ENCODE data around the gene PLS1. TPM values are rescaled to one million over a fixed set of nuclear protein-coding genes. Genes with fewer than 3 reads are reported as not detected.

PLS1 gene
- total RNA-seq, 4 donors from 2014 or later = 13.5 to 27.8 (median 19.3) TPM

- WGBS, 2 donors = 87 to 93% methylated on average over 1 of the region's 1 CpG
- Histone ChIP-seq H3K27ac (no peak overlapping the region), H3K36me3 (peaks cover 0 to 8% (median 0%) of the 10 kb centered on the region in 3 donors), H3K27me3 (no peaks in the 10 kb centered on the region), H3K9me3 (no peaks in the 10 kb centered on the region), H3K4me1 (no peaks in the 10 kb centered on the region), H3K4me3 (no peak overlapping the region)
- DNase-seq = no peak
- intact Hi-C loops (cut with DNase I) = no loop called here
- TF ChIP-seq CTCF (IDR thresholded peaks at IDR 0.05) (no peak), POLR2A (IDR thresholded peaks at IDR 0.05) (no peak)
Measured at GRCh38 chr3:142754494-142754893, 158.3 kb downstream of the PLS1 start.

Small RNA genes within 50 kb of the gene (small RNA-seq; reads per million reads assigned to genes)
- gene RNA5SP143 = 0 to 0.14 (median 0) reads per million in 4 donors

Other genes starting within 250 kb of the PLS1 start
- gene XRN1, start 148.4 kb upstream of the PLS1 start, total RNA-seq = 10 to 100 TPM; 15.5 to 37.6 (median 23.1) TPM
- gene ATR, start 17.7 kb upstream of the PLS1 start, total RNA-seq = 10 to 100 TPM; 18.3 to 28.4 (median 19.9) TPM
- gene TRPC1, start 127.6 kb downstream of the PLS1 start, total RNA-seq = 10 to 100 TPM in 1 of 4 donors, 1 to 10 TPM in 1, under 1 TPM in 2; 0.91 to 11.8 (median 1.0) TPM